ENCODE results near the gene CKS2.
"Not testable (repeated sequence)": the region's sequence is repeated elsewhere in the genome, so short reads cannot be mapped to it uniquely, and the experiment has no call there.

The CKS2 gene

GRCh38 chr9:89310475-89311345 lies at the start of gene CKS2:
Gene CKS2 (plus strand): TSS chr9:89311195. CDS start chr9:89311293, 98 bp downstream.
- H3K79me2 ChIP-seq (ENCODE audit: control insufficient read depth, low read length) = peaks cover 89% of the 10 kb centered on the region
- TF ChIP-seq, protein P1, sequence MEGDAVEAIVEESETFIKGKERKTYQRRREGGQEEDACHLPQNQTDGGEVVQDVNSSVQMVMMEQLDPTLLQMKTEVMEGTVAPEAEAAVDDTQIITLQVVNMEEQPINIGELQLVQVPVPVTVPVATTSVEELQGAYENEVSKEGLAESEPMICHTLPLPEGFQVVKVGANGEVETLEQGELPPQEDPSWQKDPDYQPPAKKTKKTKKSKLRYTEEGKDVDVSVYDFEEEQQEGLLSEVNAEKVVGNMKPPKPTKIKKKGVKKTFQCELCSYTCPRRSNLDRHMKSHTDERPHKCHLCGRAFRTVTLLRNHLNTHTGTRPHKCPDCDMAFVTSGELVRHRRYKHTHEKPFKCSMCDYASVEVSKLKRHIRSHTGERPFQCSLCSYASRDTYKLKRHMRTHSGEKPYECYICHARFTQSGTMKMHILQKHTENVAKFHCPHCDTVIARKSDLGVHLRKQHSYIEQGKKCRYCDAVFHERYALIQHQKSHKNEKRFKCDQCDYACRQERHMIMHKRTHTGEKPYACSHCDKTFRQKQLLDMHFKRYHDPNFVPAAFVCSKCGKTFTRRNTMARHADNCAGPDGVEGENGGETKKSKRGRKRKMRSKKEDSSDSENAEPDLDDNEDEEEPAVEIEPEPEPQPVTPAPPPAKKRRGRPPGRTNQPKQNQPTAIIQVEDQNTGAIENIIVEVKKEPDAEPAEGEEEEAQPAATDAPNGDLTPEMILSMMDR (IDR thresholded peaks at IDR 0.05; ENCODE audit: low read depth, low read length, poor library complexity, severe bottlenecking) = peak; percentile 12
- TF ChIP-seq EZH2phosphoT487 (IDR thresholded peaks at IDR 0.05; ENCODE audit: borderline replicate concordance, low read length) = no peak

GRCh38 chr9:89273528-89274279 lies 37.3 kb upstream of the CKS2 start:
- no peaks in the 10 kb centered on the region for H3K36me3 ChIP-seq (ENCODE audit: control insufficient read depth, low read length)
- no peak overlapping the region for H3K4me3 ChIP-seq (ENCODE audit: low read length)
- no peaks in the 10 kb centered on the region for H3K9me2 ChIP-seq (replicated peaks; ENCODE audit: control insufficient read depth, low read length)
- no peaks in the 10 kb centered on the region for H3F3A ChIP-seq (ENCODE audit: control insufficient read depth, insufficient read depth)
- H4K20me1 ChIP-seq (ENCODE audit: control insufficient read depth, insufficient read depth, low read depth, low read length) = no peaks in the 10 kb centered on the region
- H3K4me1 ChIP-seq (ENCODE audit: control insufficient read depth, low read length) = peaks cover 9% of the 10 kb centered on the region
- peaks cover 15% of the 10 kb centered on the region; the same call in 1 of the 2 replicates for H3K9me3 ChIP-seq (ENCODE audit: control insufficient read depth, insufficient read depth, low read length)
- no peak overlapping the region for H3K4me2 ChIP-seq (ENCODE audit: low read length)
- H3K79me2 ChIP-seq (ENCODE audit: control insufficient read depth, low read length) = no peaks in the 10 kb centered on the region
- no peaks in the 10 kb centered on the region for H3K27me3 ChIP-seq (ENCODE audit: control insufficient read depth, low read length)
- no peak overlapping the region for H3K27ac ChIP-seq (ENCODE audit: low read depth, low read length)
- TF ChIP-seq EZH2phosphoT487 (IDR thresholded peaks at IDR 0.05; ENCODE audit: borderline replicate concordance, low read length) = no peak
- TF ChIP-seq, protein P1 (IDR thresholded peaks at IDR 0.05; ENCODE audit: low read depth, low read length, poor library complexity, severe bottlenecking) = no peak

More at GRCh38 chr9:89310475-89311345, at the start of gene CKS2:
- Histone ChIP-seq H3K4me1 (ENCODE audit: control insufficient read depth, low read length) (peaks cover 69% of the 10 kb centered on the region), H3K9me2 (replicated peaks; ENCODE audit: control insufficient read depth, low read length) (no peaks in the 10 kb centered on the region), H3K4me2 (ENCODE audit: low read length) (peak within 1 kb of the TSS; percentile 90), H3K27ac (ENCODE audit: low read depth, low read length) (peak within 1 kb of the TSS; percentile 100), H3K9me3 (ENCODE audit: control insufficient read depth, insufficient read depth, low read length) (no peaks in the 10 kb centered on the region), H3F3A (ENCODE audit: control insufficient read depth, insufficient read depth) (peaks cover 62% of the 10 kb centered on the region), H4K20me1 (ENCODE audit: control insufficient read depth, insufficient read depth, low read depth, low read length) (peaks cover 37% of the 10 kb centered on the region), H3K4me3 (ENCODE audit: low read length) (peak within 1 kb of the TSS; percentile 95), H3K27me3 (ENCODE audit: control insufficient read depth, low read length) (no peaks in the 10 kb centered on the region), H3K36me3 (ENCODE audit: control insufficient read depth, low read length) (peaks cover 84% of the 10 kb centered on the region)

DNA sequence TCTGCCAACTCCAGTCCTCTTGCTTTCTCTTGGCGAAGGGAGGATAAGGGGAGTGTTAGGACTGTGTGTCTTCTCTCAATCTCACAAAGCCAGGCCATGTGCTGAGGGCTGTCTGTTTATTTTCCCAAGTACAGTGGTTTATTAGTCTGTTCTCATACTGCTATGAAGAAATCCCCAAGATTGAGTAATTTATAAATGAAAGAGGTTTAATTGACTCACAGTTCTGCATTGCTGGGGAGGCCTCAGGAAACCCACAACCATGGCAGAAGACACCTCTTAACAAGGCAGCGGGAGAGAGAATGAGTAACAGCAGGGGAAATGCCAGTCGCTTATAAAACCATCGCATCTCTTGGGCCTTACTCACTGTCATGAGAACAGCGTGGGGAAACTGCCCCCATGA lies 36.2 kb upstream of the CKS2 start:
- H3K9me3 ChIP-seq (ENCODE audit: control insufficient read depth, insufficient read depth, low read length) = peaks cover 15% of the 10 kb centered on the region; the same call in 1 of the 2 replicates
- H3K36me3 ChIP-seq (ENCODE audit: control insufficient read depth, low read length) = no peaks in the 10 kb centered on the region
- no peak overlapping the region for H3K4me2 ChIP-seq (ENCODE audit: low read length)
- no peaks in the 10 kb centered on the region for H4K20me1 ChIP-seq (ENCODE audit: control insufficient read depth, insufficient read depth, low read depth, low read length)
- TF ChIP-seq, protein P1 (IDR thresholded peaks at IDR 0.05; ENCODE audit: low read depth, low read length, poor library complexity, severe bottlenecking) = no peak
- no peak for TF ChIP-seq EZH2phosphoT487 (IDR thresholded peaks at IDR 0.05; ENCODE audit: borderline replicate concordance, low read length)
- no peaks in the 10 kb centered on the region for H3F3A ChIP-seq (ENCODE audit: control insufficient read depth, insufficient read depth)
- no peaks in the 10 kb centered on the region for H3K79me2 ChIP-seq (ENCODE audit: control insufficient read depth, low read length)
- H3K27ac ChIP-seq (ENCODE audit: low read depth, low read length) = no peak overlapping the region
- H3K4me1 ChIP-seq (ENCODE audit: control insufficient read depth, low read length) = peaks cover 20% of the 10 kb centered on the region
- no peak overlapping the region for H3K4me3 ChIP-seq (ENCODE audit: low read length)
- H3K9me2 ChIP-seq (replicated peaks; ENCODE audit: control insufficient read depth, low read length) = no peaks in the 10 kb centered on the region
- no peaks in the 10 kb centered on the region for H3K27me3 ChIP-seq (ENCODE audit: control insufficient read depth, low read length)

- not testable (repeated sequence) for H3K79me2 ChIP-seq (ENCODE audit: control insufficient read depth, low read length); H3K4me2 ChIP-seq (ENCODE audit: low read length); H3K36me3 ChIP-seq (ENCODE audit: control insufficient read depth, low read length); H3K4me3 ChIP-seq (ENCODE audit: low read length); H3K27ac ChIP-seq (ENCODE audit: low read depth, low read length); H3K27me3 ChIP-seq (ENCODE audit: control insufficient read depth, low read length); H3F3A ChIP-seq (ENCODE audit: control insufficient read depth, insufficient read depth); H4K20me1 ChIP-seq (ENCODE audit: control insufficient read depth, insufficient read depth, low read depth, low read length); H3K9me2 ChIP-seq (replicated peaks; ENCODE audit: control insufficient read depth, low read length)
- H3K4me1 ChIP-seq (ENCODE audit: control insufficient read depth, low read length) = peaks cover 32% of the 10 kb centered on the region
- peaks cover 15% of the 10 kb centered on the region; the same call in 1 of the 2 replicates for H3K9me3 ChIP-seq (ENCODE audit: control insufficient read depth, insufficient read depth, low read length)
Observed at GRCh38 chr9:89276040-89276439, 35.0 kb upstream of the CKS2 start.
